Adrenal gland (tissue), 5 donors: Measurements from ENCODE around the gene RWDD1.

Source experiments
- POLR2A ChIP-seq, 2 donors: fragments of 450-650 bp; IDR thresholded peaks; one replicate each; pipeline ENCODE4 v1.6.1; 2017; ENCODE audit warnings: antibody characterized with exemption in 2 of 2, mild to moderate bottlenecking in 2 of 2, moderate library complexity in 1 of 2
- TF ChIP-seq, protein P1 (sequence below), 6 experiments: fragments of 450-650 bp in 4 of 6; fragments of 200-600 bp in 2 of 6; sonication (generic) in 1 of 6; IDR thresholded peaks; 1 replicate in 5 of 6; 2 replicates in 1 of 6; pipeline versions ENCODE4 v1.5.1 to v1.8.0; 2016 to 2021; ENCODE audit warnings: antibody characterized with exemption in 6 of 6, mild to moderate bottlenecking in 2 of 6, moderate library complexity in 1 of 6
- donor health status: DM: no; HTN: no; CAD: no.

DNA sequence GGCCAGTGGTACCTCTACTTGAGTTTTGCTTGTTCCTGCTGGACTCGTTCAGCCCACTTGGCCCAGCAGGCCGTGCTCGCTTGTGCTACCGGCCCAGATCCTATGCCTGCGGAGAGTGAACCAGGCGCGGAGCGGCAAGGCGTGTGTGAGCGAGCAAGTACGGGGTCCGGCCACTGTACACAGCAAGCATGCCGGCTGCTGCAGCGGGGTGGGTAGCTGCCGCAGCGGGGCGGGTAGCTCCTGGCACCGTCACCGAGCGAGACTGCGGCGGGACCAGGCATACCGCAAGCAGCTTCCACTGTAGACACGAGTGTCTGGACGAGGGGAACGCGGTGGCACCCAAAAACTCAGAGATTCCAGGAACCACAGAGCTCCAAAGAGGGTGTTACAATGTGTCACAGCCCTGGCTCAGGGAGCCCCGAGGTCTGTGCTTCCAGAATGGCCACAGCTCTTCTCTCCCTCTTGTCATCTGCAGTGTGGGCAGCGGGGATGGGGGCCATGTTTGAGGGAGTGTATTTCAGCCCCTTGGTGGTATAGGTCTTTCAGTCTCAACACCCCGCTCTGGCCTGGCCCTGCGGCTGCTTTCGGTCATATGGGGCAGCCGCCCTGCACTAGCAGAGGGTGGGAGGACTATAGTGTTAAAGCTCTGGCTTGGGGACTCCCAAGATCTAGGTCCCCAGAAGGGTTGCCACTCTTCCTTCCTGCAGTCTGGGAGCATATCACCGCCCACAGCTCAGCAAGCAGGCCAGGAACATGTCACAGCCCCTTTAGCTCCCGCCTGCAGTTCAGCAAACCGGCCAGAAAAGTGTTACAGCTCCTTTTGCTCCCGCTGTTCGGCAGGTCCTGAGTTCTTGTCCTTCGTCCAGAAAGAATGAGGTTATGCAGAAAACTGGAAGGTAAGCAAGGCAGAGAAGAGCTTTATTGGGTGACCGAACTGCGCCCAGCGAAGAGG is 6.1 kb upstream of the RWDD1 start:
- TF ChIP-seq, protein P1, sequence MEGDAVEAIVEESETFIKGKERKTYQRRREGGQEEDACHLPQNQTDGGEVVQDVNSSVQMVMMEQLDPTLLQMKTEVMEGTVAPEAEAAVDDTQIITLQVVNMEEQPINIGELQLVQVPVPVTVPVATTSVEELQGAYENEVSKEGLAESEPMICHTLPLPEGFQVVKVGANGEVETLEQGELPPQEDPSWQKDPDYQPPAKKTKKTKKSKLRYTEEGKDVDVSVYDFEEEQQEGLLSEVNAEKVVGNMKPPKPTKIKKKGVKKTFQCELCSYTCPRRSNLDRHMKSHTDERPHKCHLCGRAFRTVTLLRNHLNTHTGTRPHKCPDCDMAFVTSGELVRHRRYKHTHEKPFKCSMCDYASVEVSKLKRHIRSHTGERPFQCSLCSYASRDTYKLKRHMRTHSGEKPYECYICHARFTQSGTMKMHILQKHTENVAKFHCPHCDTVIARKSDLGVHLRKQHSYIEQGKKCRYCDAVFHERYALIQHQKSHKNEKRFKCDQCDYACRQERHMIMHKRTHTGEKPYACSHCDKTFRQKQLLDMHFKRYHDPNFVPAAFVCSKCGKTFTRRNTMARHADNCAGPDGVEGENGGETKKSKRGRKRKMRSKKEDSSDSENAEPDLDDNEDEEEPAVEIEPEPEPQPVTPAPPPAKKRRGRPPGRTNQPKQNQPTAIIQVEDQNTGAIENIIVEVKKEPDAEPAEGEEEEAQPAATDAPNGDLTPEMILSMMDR (IDR thresholded peaks at IDR 0.05): no peak
- no peak for TF ChIP-seq POLR2A (IDR thresholded peaks at IDR 0.05)
